DMS114 treated with DMSO at 0.1 percent for 48 hours (cell line): Measurements from ENCODE around the gene LEO1.
"Not testable (repeated sequence)": the region's sequence is repeated elsewhere in the genome, so short reads cannot be mapped to it uniquely, and the experiment has no call there.

Source experiments
- DNase-seq: peaks from one replicate; lab custom pipeline; 2025; ENCODE audit not compliant: unreplicated experiment; lab: John Stamatoyannopoulos, UW

Gene LEO1

DNA sequence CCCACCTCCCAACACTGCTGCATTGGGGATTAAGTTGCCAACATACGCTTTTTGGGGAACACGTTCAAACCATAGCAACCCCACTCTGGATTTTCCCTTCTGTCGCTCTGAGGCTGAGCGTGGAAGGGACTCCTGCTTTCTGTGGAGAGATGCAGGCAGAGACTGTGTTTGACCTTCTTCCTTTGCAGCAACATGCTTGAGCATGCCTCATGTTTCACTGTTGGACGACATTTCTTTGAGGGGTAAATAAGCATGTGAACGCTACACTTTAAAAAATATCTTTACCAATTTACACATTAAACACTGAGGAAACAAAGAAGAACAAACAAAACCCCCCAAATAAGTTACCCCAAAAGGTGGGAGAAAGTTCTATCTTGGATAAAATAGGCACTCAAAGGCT is 33.2 kb upstream of the LEO1 start:
- DNase-seq, result no peak

DNA sequence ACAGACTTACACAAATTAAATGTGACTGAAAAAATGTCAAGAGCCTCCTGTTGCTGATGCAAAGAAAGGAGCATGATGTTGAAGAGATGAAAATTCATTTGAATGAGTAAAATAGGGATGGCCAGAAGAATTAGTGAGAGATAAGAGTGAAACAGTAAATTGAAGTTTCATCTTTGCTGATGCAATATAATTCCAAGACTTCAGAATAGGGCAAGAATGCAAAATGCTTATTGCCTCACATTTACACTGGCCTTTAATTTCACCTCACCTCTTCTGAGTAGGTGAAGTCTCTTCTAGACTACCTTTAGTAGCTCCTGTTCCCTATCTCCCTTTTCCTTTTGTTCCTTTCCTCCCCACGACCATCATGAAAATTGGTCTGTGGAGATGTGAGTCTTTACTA is 32.1 kb upstream of the LEO1 start:
- no peak for DNase-seq

DNA sequence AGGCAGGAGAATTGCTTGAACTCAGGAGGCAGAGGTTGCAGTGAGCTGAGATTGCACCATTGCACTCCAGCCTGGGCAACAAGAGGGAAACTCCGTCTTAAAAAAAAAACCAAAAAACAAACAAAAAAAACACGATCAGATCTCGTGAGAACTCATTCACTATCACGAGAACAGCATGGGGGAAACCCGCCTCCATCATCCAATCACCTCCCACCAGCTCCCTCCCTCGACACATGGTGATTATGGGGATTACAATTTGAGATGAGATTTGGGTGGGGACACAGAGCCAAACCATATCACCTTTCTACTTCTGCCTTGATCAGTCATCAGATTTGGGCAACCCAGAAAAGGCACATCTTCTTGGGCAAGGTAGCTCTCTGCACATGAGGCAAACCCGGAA is 31.5 kb upstream of the LEO1 start:
- DNase-seq, result not testable (repeated sequence)

- no peak for DNase-seq
Measured at GRCh38 chr15:52002351-52002750, 30.8 kb upstream of the LEO1 start.

DNA sequence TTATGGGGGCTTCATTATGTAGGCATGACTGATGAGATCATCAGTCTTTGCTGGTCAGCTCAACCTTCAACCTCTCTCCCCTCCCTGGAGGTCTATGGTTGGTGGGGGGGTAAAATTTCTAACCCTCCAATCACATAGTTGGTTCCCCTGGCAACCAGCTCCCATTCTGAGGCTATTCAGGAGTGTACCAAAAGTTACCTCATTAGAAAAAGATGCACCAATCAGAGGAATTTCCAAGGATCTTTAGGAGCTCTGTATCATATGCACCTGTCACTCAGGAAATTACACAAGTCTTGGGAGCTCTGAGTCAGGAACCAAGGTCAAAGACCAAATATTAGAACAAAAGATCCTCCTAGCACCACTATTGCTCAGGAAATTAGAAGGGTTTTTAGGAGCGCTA is 21.4 kb upstream of the LEO1 start:
- DNase-seq, result no peak

- no peak for DNase-seq
Measured at GRCh38 chr15:51991141-51991540, 19.6 kb upstream of the LEO1 start.

GRCh38 chr15:51982770-51983103 is 11.2 kb upstream of the LEO1 start:
- no peak for DNase-seq

GRCh38 chr15:51982013-51982769 is 10.6 kb upstream of the LEO1 start:
- DNase-seq, result peak; percentile 66

DNA sequence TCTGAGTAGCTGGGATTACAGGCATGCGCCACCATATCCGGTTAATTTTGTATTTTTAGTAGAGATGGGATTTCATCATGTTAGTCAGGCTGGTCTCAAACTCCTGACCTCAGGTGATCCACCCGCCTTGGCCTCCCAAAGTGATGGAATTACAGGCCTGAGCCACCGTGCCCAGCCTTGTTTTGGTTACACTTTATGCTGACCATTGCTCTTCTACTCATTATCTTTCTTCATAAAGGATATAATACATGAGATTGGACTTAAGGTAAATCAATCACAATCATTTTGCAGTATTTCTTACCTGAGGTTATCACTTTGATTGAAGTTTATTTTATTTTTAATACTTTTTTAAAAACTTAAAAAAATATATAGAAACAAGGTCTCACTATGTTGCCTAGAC is 2.2 kb upstream of the LEO1 start:
- no peak for DNase-seq

GRCh38 chr15:51973220-51973619 is 1.6 kb upstream of the LEO1 start:
- no peak for DNase-seq

GRCh38 chr15:51971032-51971374 is 575 bp downstream of the LEO1 start:
- DNase-seq, result no peak

- DNase-seq, result no peak
Measured at GRCh38 chr15:51970132-51970817, 1.3 kb downstream of the LEO1 start.

- no peak for DNase-seq
Measured at GRCh38 chr15:51969728-51970127, 1.9 kb downstream of the LEO1 start.

GRCh38 chr15:51967583-51967982 is 4.0 kb downstream of the LEO1 start:
- no peak for DNase-seq

DNA sequence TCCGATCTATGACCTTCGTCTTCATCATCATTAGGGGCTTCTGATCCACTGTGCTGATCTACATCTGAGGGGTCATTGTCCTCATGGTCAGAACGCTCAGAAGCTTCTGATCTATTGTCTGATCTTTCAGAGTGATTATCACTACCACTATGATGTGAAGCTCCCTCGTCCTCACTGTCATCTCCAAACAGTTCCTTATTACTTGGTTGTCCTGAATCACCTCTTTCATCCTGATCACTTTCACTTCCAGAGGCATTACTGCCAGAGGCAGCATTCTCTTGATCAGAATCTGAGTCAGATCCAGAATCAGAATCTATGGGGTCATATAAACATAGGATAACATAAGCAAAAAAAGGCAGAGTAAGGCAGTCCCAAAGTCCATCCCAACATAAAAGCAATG is 5.4 kb downstream of the LEO1 start:
- DNase-seq, result no peak

- no peak for DNase-seq
Measured at GRCh38 chr15:51965691-51966090, 5.9 kb downstream of the LEO1 start.

DNA sequence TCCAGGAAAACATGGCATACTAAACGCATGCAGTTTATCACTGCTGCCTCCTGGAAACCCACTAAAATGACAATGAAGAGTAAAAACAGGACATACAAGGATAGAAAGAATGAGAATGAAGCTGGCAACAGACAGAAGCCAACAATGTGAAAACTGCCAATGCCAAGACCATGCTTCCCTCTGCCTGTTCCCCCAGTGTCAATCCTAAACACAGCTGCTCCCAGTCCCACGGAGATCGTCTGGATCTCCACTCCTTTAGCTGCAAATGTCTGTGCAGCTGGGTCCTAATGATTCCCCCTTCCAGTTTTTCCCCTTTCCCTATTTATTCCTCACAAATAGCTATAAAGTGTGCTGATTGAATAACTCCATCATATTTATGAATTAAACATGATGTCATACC is 16.1 kb downstream of the LEO1 start:
- no peak for DNase-seq

- no peak for DNase-seq
Measured at GRCh38 chr15:51952805-51953204, 18.8 kb downstream of the LEO1 start.

GRCh38 chr15:51947124-51947523 is 24.5 kb downstream of the LEO1 start:
- DNase-seq, result no peak

- no peak for DNase-seq
Measured at GRCh38 chr15:51939216-51939615, 32.4 kb downstream of the LEO1 start.

DNA sequence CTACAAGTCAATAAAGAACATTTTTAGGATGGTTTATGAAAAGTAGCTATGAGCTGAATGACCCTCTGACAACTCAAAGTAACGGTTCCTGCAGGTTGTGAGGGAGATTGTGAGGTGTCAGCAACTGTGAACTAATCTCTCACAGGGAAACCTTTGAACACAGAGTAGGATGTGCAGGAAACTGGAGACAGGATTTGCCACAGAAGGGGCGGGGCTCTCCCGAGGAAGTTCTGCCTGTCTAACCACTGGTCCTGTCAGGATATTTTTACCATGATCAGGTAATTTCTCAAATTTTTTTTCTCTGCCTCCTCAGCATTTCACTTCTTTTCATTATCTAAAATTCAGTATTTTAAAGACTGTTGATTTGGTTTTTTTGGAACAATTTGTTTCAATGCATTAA is 33.3 kb downstream of the LEO1 start:
- no peak for DNase-seq

- DNase-seq, result no peak
Measured at GRCh38 chr15:51936105-51936478, 35.5 kb downstream of the LEO1 start.

GRCh38 chr15:51935466-51936104 is 36.0 kb downstream of the LEO1 start:
- DNase-seq, result no peak
